ENCODE results near the gene SLC22A15. TPM values are rescaled to one million over a fixed set of nuclear protein-coding genes. Genes with fewer than 3 reads are reported as not detected.

Gene SLC22A15
- total RNA-seq, 1 donor, result 5.4 TPM

DNA sequence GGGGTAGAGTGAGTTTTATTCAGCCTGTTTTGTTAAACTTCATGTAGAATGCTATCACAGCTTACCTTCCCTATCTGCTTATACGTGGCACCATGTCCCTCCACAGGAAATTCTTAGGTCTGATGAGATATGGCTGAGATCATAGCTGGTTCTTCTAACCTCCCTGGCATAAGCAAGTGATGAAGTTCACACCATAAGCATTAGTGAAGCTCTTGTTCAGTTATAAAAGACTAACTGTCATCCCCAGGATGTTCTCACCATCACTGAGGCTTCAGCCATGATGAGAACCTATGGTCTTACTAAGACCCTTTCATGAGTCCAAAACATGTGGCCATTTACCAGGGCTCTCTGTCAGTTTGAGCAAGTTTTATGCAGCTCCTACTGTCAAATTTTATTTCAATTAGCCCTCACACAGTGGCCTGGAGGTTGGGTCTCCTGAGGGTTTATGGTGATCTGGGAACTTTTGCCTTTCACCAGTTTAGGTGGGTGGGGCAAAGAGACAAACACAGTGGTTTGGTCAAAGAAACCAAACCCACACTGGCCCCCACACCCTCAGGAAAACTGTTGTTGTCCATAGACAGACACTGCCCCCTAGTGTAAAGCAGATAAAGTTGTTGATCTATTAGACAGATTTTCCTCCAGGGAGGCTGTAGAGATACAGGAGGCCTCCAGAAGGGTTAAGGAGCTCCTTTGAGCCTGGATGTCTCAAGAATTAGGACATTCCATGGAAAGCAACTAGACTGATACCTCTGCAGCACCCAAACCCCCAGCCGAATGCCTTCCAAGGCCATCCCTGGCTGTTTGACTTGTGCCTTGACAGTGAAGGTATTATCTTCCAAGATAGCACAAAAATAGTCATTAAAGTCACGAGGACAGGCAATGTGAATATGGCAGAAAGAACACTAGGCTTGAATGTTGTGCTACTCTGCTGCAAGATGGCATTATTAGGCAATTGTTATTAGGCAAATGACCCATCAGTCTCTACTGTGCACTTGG is 5.0 kb downstream of the SLC22A15 start:
- DNase-seq (ENCODE audit: low read depth in 2 of 3, low spot score in 2 of 3), result peak in 2 of 3 donors; percentile 42 to 60

DNA sequence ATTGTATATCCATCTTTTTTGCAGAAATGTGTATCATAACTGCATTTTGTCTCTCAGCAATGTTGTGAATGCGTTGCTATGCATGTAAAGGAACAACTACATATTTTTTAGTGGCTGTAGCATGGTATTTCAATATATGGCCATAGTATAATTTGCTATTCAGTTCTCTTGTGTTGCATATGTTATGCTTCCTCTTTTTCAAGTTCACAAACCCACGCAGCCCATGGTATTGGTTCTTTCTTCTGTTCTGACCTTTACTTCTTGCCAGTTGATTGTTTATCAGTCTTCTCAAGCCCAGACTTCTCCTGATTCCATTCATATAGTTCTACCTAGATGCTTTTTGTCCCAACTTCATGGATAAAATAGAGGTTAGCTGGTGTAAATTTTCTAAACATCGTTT is 6.1 kb downstream of the SLC22A15 start:
- peak in 1 of 3 donors; percentile 26 for DNase-seq (ENCODE audit: low read depth in 2 of 3, low spot score in 2 of 3)

DNA sequence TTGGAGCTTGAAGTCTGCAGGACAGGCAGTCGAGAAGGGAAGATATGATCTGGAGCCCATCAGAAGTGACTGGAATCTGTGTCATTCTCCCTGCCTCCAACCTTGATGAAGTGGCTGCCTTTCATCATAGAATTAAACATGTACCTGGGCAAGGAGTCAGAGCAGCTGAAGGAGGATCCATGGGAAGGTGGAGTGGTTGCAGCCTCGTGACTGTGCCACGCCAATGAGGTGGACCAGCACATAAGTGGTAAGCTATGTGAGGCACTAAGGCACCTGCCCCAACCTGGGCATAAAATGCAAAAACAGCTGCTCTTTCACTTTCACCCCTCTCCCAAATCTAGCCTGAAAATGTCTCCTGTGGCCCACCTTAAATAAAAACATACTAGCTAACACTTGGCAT is 7.3 kb downstream of the SLC22A15 start:
- no peak for DNase-seq (ENCODE audit: low read depth in 2 of 3, low spot score in 2 of 3)

GRCh38 chr1:115987623-115988022 is 11.3 kb downstream of the SLC22A15 start:
- no peak for DNase-seq (ENCODE audit: low read depth in 2 of 3, low spot score in 2 of 3)

DNA sequence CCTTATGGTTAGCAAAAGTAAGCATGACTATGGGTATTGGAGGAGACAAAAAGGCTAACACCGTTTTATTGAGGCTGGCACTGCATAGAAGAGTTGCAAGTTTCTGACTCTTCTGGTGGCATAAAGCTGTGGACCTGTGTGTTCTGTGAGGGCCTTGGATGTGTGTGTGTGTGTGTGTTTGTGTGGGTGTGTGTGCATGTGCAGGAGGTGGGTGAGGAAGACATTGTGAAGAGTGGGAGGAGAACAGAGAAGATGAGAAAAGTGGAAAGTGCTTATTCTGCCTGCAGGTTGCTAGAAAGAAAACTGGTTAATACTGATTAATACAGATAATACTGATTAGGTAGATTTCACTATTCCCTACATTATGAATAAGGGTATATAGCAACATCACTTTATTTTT is 12.6 kb downstream of the SLC22A15 start:
- DNase-seq (ENCODE audit: low read depth in 2 of 3, low spot score in 2 of 3), result no peak

- no peak for DNase-seq (ENCODE audit: low read depth in 2 of 3, low spot score in 2 of 3)
Observed at GRCh38 chr1:115989699-115990098, 13.4 kb downstream of the SLC22A15 start.

- no peak for DNase-seq (ENCODE audit: low read depth in 2 of 3, low spot score in 2 of 3)
Observed at GRCh38 chr1:115991909-115992308, 15.6 kb downstream of the SLC22A15 start.

DNA sequence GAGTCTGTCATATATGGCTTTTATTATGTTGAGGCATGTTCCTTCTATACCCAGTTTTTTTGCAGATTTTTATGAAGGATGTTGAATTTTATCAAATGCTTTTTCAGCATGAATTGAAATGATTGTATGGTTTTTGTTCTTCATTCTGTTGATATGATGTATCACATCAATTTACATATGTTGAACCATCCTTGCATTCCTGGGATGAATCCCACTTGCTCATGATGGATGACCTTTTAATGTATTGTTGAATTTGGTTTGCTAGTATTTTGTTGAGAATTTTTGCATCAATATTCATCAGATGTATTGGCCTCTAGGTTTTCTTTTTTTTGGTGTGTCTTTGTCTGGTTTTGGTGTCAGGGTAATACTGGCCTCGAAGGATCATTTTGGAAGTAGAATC is 21.6 kb downstream of the SLC22A15 start:
- peak in 1 of 3 donors; percentile 28 for DNase-seq (ENCODE audit: low read depth in 2 of 3, low spot score in 2 of 3)

GRCh38 chr1:116001739-116002487 is 25.6 kb downstream of the SLC22A15 start:
- no peak for DNase-seq (ENCODE audit: low read depth in 2 of 3, low spot score in 2 of 3)

DNA sequence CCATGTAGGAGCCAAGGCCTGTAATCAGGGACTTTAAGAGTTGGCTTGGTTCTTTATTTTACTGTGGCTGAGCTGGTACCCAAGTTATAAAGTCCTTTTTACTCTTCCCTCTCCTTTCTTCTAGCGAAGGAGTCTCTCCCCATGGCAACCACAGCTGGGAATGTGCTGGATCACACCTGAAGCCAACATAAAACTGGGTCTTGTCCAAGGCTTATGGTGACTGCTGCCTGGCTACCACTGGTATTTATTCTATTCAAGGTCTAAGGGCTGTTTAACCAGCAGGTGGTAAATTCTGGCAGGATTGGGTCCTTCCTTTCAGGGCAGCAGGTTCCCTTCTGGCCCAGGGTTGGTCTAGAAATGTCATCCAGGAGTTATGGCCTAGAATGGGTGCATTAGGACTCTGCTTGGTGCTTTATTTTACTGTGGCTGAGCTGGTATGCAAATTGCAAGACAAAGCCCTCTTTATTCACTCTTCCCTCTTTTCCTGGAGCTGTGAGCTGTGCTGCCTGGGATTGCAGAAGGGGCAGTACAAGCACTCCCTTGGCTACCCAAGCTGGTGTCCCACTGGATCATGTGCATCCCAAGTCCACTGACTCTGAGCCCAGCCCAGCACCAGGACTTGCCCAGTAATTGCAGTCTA is 26.6 kb downstream of the SLC22A15 start:
- DNase-seq (ENCODE audit: low read depth in 2 of 3, low spot score in 2 of 3), result no peak

- DNase-seq (ENCODE audit: low read depth in 2 of 3, low spot score in 2 of 3), result no peak
Observed at GRCh38 chr1:116003823-116004222, 27.5 kb downstream of the SLC22A15 start.

DNA sequence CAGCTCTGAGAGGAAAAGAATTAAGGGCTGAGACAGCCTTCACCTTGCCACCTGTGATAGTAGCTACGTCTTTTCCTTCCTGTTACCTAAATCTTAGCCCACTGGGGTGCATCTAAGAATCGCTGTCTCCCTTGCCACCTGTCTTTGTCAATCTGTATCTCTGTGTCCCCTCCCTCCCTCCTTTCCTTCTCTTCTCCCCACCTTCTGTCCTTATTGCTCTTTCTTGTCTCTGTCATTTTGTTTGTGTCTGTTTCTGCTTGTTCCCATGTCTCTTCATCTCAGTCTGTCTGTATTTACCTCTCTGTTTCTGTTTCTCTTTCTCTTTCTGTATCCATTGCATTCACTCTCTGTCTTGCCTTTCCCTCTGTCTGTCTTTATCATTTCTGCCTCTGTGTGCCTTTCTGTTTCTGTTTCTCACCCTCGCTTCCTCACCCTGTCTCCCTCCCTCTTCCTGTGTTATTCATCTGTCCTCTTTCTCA is 30.2 kb downstream of the SLC22A15 start:
- no peak for DNase-seq (ENCODE audit: low read depth in 2 of 3, low spot score in 2 of 3)

DNA sequence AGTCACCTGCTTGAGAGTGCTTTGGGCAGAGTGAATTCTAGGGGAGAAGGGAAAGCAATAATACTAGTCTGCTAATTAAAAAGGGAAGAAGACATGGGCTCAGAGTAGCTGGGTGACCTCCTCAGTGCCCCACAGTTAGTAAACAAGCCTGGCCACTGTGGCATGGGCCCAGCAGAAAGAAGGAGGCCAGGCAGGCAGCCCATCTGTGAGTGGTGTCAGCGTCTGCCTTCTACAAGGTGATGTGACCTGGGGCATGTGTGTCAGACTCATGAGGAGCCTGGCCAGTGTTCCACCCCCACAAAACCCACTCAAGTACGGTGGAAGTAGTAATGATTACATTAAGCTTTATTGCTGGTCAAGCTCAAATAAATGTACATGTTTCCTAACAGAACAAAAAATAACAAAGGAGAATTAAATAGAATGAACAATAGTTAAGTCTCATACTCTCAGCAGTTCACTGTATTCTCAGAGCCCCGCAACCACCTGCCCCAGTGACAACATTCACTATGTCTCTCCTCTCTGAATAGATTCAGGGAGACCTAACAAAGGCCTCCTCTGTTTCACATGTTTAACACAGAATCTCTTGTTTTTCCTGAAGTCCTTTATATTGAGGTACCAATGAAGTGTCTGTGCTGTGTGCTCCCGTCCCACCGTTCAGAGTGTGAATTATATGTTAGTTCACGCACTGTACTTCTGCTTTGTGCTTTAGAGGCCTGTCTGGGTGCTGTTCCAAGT is 32.5 kb downstream of the SLC22A15 start:
- no peak for DNase-seq (ENCODE audit: low read depth in 2 of 3, low spot score in 2 of 3)

GRCh38 chr1:116012716-116013115 is 36.4 kb downstream of the SLC22A15 start:
- no peak for DNase-seq (ENCODE audit: low read depth in 2 of 3, low spot score in 2 of 3)

GRCh38 chr1:116015679-116016078 is 39.4 kb downstream of the SLC22A15 start:
- no peak for DNase-seq (ENCODE audit: low read depth in 2 of 3, low spot score in 2 of 3)

- no peak for DNase-seq (ENCODE audit: low read depth in 2 of 3, low spot score in 2 of 3)
Observed at GRCh38 chr1:116018007-116018406, 41.7 kb downstream of the SLC22A15 start.

- DNase-seq (ENCODE audit: low read depth in 2 of 3, low spot score in 2 of 3), result no peak
Observed at GRCh38 chr1:116019653-116020253, 43.4 kb downstream of the SLC22A15 start.

DNA sequence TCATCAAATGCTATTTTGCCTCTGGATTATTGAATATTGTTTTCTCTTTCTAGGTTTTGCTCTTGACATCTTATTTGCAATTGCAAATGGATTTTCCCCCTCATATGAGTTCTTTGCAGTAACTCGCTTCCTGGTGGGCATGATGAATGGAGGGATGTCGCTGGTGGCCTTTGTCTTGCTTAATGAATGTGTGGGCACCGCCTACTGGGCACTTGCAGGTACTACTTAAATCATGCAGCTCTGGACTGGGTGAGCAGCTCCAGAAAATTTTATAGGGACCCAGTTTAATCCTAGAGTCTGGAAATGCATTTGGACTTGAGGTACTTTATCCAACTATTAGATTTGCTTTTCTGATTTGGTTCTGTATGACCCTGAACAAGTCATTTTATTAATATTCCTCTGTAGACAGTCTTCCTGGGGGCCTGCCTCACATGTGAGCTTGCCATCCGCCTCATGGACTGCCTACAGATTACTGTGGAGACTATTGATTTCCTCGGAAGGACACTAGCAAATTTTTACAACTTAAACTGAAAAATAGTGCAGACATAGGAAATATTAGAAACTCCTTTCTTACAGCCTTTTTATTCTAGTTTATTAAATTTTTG is 44.5 kb downstream of the SLC22A15 start:
- DNase-seq (ENCODE audit: low read depth in 2 of 3, low spot score in 2 of 3), result peak in 2 of 3 donors; percentile 62 to 85

DNA sequence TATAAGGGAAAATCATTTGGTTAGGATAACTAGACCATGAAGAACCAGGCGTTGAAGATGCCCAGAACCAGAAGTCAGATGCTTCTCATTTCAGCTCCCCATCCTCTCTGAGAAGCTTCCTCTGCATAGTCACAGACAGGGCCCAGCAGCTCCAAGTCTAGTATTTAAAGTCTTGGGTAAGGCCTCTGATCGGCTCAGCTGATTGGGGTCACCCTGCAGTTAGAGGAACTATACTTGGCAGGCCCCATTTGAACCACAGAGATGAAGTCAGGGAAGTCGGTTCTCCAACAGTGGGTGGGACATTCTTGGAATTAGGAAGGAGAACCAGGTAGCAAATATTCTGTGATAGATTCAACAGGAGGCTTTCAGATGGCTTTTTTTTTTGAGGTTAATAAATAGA is 48.3 kb downstream of the SLC22A15 start:
- DNase-seq (ENCODE audit: low read depth in 2 of 3, low spot score in 2 of 3), result peak in 1 of 3 donors; percentile 38

All from hematopoietic multipotent progenitor cell (in vitro differentiated cells).